ENCODE measurements around the gene USP7. TPM values are rescaled to one million over a fixed set of nuclear protein-coding genes. Genes with fewer than 3 reads are reported as not detected.

The USP7 gene
- total and polyA plus RNA-seq, 8 donors = 13.0 to 56.5 (median 39.8) TPM

- WGBS, 2 donors = 62 to 66% methylated on average over 19 of the region's 19 CpGs
Measured at GRCh38 chr16:8886593-8887430, 76.9 kb downstream of the USP7 start.

GRCh38 chr16:8885674-8886592 is 77.8 kb downstream of the USP7 start:
- intact Hi-C loops (cut with DNase I) = no loop called here
- WGBS, 2 donors = 7 to 9% methylated on average over 20 of the region's 20 CpGs

More at GRCh38 chr16:8886593-8887430, 76.9 kb downstream of the USP7 start:
- peak in 1 of 6 donors; percentile 32 for DNase-seq
- H3K4me3 ChIP-seq = no peak overlapping the region
- H3K27me3 ChIP-seq = no peaks in the 10 kb centered on the region
- TF ChIP-seq CTCF (IDR thresholded peaks at IDR 0.05) = no peak
- intact Hi-C loops (cut with DNase I) = no loop called here
- FAIRE-seq = no peak
- no peaks in the 10 kb centered on the region for H3K9me3 ChIP-seq
- no peak overlapping the region for H3K27ac ChIP-seq
- H3K36me3 ChIP-seq = peaks cover 0 to 15% (median under 1%) of the 10 kb centered on the region in 3 donors
- ATAC-seq = no peak
- peaks cover 0 to 5% (median 3%) of the 10 kb centered on the region in 3 donors for H3K4me1 ChIP-seq

GRCh38 chr16:8882725-8883377 is 80.9 kb downstream of the USP7 start:
- FAIRE-seq (no peak), ATAC-seq (no peak), DNase-seq (peak in 2 of 6 donors; percentile 26 to 49)
- Histone ChIP-seq H3K4me3 (no peak overlapping the region), H3K36me3 (no peaks in the 10 kb centered on the region), H3K4me1 (peaks cover 0 to 8% (median 5%) of the 10 kb centered on the region in 3 donors), H3K27ac (no peak overlapping the region), H3K9me3 (no peaks in the 10 kb centered on the region), H3K27me3 (no peaks in the 10 kb centered on the region)
- 80 to 87% methylated on average over 17 of the region's 17 CpGs for WGBS, 2 donors
- intact Hi-C loops (cut with DNase I) = loop anchor here in 2 of 3 donors (5.0 kb wide), 2 partner anchors 226 to 316 kb away; no protein-coding TSS in a partner anchor
- TF ChIP-seq CTCF (IDR thresholded peaks at IDR 0.05) = no peak

More at GRCh38 chr16:8885674-8886592, 77.8 kb downstream of the USP7 start:
- peak; percentile 47 to 67 (median 54) for ATAC-seq
- Histone ChIP-seq H3K36me3 (peaks cover 0 to 7% (median 0%) of the 10 kb centered on the region in 3 donors), H3K27me3 (no peaks in the 10 kb centered on the region), H3K9me3 (no peaks in the 10 kb centered on the region), H3K4me1 (peaks cover 0 to 5% (median 3%) of the 10 kb centered on the region in 3 donors), H3K27ac (no peak overlapping the region), H3K4me3 (no peak overlapping the region)
- TF ChIP-seq CTCF (IDR thresholded peaks at IDR 0.05) = no peak
- no peak for FAIRE-seq
- DNase-seq = peak in 2 of 6 donors; percentile 65 to 75

GRCh38 chr16:8882041-8882617 is 81.6 kb downstream of the USP7 start, which contains the start of gene LITAFD:
LITAFD (plus strand) TSS chr16:8882351; CDS start chr16:8884356, 2,005 bp downstream.
- no peak for ATAC-seq
- DNase-seq = peak in 2 of 6 donors; percentile 43 to 48
- H3K9me3 ChIP-seq = no peaks in the 10 kb centered on the region

More at GRCh38 chr16:8882041-8882617, 81.6 kb downstream of the USP7 start, which contains the start of gene LITAFD:
- 63 to 67% methylated on average over 10 of the region's 10 CpGs for WGBS, 2 donors
- Histone ChIP-seq H3K27me3 (no peaks in the 10 kb centered on the region), H3K4me3 (no peak within 1 kb of the TSS), H3K27ac (no peak within 1 kb of the TSS), H3K36me3 (no peaks in the 10 kb centered on the region), H3K4me1 (peaks cover 0 to 8% (median 5%) of the 10 kb centered on the region in 3 donors)
- TF ChIP-seq CTCF (IDR thresholded peaks at IDR 0.05) = no peak
- intact Hi-C loops (cut with DNase I) = loop anchor here in 2 of 3 donors (5.0 kb wide), 2 partner anchors 225 to 315 kb away; no protein-coding TSS in a partner anchor
- FAIRE-seq = no peak
